A549 (cell line): ENCODE measurements around the gene DGKD.

ENCODE experiments used
- CTCF ChIP-seq: fragments of >200 bp; sonication (Bioruptor Twin); formaldehyde crosslinking; IDR thresholded peaks from 3 replicates; pipeline ENCODE4 v1.5.1; 2016
- EP300 ChIP-seq, 2 experiments: fragments of >200 bp; sonication (Bioruptor Twin); formaldehyde crosslinking; IDR thresholded peaks; 2 replicates in 1 of 2; 3 replicates in 1 of 2; pipeline ENCODE4 v1.6.1; 2016 to 2017
- GATA3 ChIP-seq: IDR thresholded peaks from 2 replicates; pipeline ENCODE4 v1.6.1; 2012; ENCODE audit warnings: borderline replicate concordance
- MAX ChIP-seq: IDR thresholded peaks from 2 replicates; pipeline ENCODE4 v1.6.1; 2012
- POLR2A ChIP-seq: IDR thresholded peaks from 2 replicates; pipeline ENCODE4 v1.6.1; 2012; ENCODE audit warnings: mild to moderate bottlenecking, low read length
- TF ChIP-seq, protein P1 (sequence below): IDR thresholded peaks from 2 replicates; pipeline ENCODE4 v1.6.1; 2012; ENCODE audit warnings: low read depth, borderline replicate concordance

GRCh38 chr2:233455006-233455405 is 100.7 kb downstream of the DGKD start:
- TF ChIP-seq MAX (no peak), GATA3 (no peak), CTCF (no peak), POLR2A (no peak), EP300 (IDR thresholded peaks at IDR 0.05) (no peak)
- TF ChIP-seq, protein P1, sequence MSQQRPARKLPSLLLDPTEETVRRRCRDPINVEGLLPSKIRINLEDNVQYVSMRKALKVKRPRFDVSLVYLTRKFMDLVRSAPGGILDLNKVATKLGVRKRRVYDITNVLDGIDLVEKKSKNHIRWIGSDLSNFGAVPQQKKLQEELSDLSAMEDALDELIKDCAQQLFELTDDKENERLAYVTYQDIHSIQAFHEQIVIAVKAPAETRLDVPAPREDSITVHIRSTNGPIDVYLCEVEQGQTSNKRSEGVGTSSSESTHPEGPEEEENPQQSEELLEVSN = no peak
